Panc1 (cell line): Measurements from ENCODE around the gene PACSIN1. TPM values are rescaled to one million over a fixed set of nuclear protein-coding genes. Genes with fewer than 3 reads are reported as not detected.

Source experiments
- ATAC-seq: fragments of 200-7000 bp; cut with Tn5 transposase; 2 replicates; pipeline ENCODE4 v1.9.1; 2020; ENCODE audit warnings: mild to moderate bottlenecking, moderate library complexity
- BruUV-seq: library from RNA; stranded (reverse); fragments of 400-500 nt; replicated peaks from 2 replicates; lab custom pipeline; 2021; lab: Mats Ljungman, UMichigan
- CTCF ChIA-PET: fragments of 300-600 bp; sonication (Branson Sonifier 250); formaldehyde crosslinking; loops from one replicate; lab custom pipeline; 2022; ENCODE audit warnings: antibody characterized with exemption; lab: Charles Lee
- POLR2A ChIA-PET: fragments of 300-600 bp; sonication (Branson Sonifier 250); formaldehyde crosslinking; loops from one replicate; lab custom pipeline; 2022; ENCODE audit warnings: antibody characterized with exemption; lab: Charles Lee
- DNase-seq: peaks from one replicate; pipeline ENCODE4 v3.0.0-alpha.2; 2010; ENCODE audit warnings: low read depth, low spot score
- H3K27ac ChIP-seq: 2 replicates; pipeline ENCODE4 v1.5.1; 2011; ENCODE audit warnings: mild to moderate bottlenecking, low read length, inconsistent platforms
- H3K27me3 ChIP-seq: fragments of 200-500 bp; sonication (Bioruptor generic); 2 replicates; pipeline ENCODE4 v1.6.0; 2014; ENCODE audit warnings: low read length, inconsistent platforms; ENCODE audit not compliant: control insufficient read depth, insufficient read depth
- H3K36me3 ChIP-seq: fragments of 200-500 bp; sonication (Bioruptor generic); 2 replicates; pipeline ENCODE4 v1.5.1; 2014; ENCODE audit warnings: inconsistent platforms, mild to moderate bottlenecking, low read length, moderate library complexity; ENCODE audit not compliant: control insufficient read depth, insufficient read depth
- H3K4me1 ChIP-seq: 2 replicates; pipeline ENCODE4 v1.5.1; 2011; ENCODE audit warnings: inconsistent platforms, mild to moderate bottlenecking, low read length, moderate library complexity; ENCODE audit not compliant: control insufficient read depth, insufficient read depth
- H3K4me3 ChIP-seq, 2 experiments: 2 replicates each; pipeline ENCODE4 v1.5.1; 2011 to 2012; ENCODE audit warnings: low read depth in 2 of 2, low read length in 2 of 2, mild to moderate bottlenecking in 2 of 2, inconsistent platforms in 1 of 2, moderate library complexity in 1 of 2
- H3K9me3 ChIP-seq: fragments of 200-500 bp; sonication (Bioruptor generic); 2 replicates; pipeline ENCODE4 v1.5.1; 2014; ENCODE audit warnings: low read depth, mild to moderate bottlenecking, inconsistent platforms, low read length, moderate library complexity; ENCODE audit not compliant: control insufficient read depth, insufficient read depth
- POLR2AphosphoS5 ChIP-seq: IDR thresholded peaks from 2 replicates; pipeline ENCODE4 v1.6.1; 2012; ENCODE audit warnings: mild to moderate bottlenecking, low read depth, low read length, moderate library complexity
- SIN3A ChIP-seq: IDR thresholded peaks from 2 replicates; pipeline ENCODE4 v1.6.1; 2012; ENCODE audit warnings: low read depth, mild to moderate bottlenecking, low read length, moderate library complexity, borderline replicate concordance; ENCODE audit not compliant: insufficient read depth
- TCF7L2 ChIP-seq: IDR thresholded peaks from 2 replicates; pipeline ENCODE4 v1.6.1; 2011; ENCODE audit warnings: mild to moderate bottlenecking, low read depth, low read length, inconsistent platforms
- in situ Hi-C: cut with HindIII; loops from 2 replicates; pipeline ENCODE4 v1.10.0; 2016; ENCODE audit warnings: low sequenced_read_pairs, low pct_unique_long_range_greater_than_20kb
- intact Hi-C: fragments of 100-400 bp; cut with micrococcal nuclease; formaldehyde crosslinking; loops from one replicate; pipeline ENCODE4 v1.10.0; 2022; ENCODE audit not compliant: unreplicated experiment
- total RNA-seq: library from RNA; stranded (reverse); gene quantifications from one replicate; pipeline ENCODE4 v1.2.1, GENCODE V29; 2021; ENCODE audit not compliant: unreplicated experiment
- TF ChIP-seq, protein P1 (sequence below): fragments of 450-650 bp; IDR thresholded peaks from 2 replicates; pipeline ENCODE4 v1.5.1; 2017; ENCODE audit warnings: mild to moderate bottlenecking
- TF ChIP-seq, protein P2 (sequence below), 2 experiments: IDR thresholded peaks; 2 replicates each; pipeline ENCODE4 v1.6.1; 2011 to 2012; ENCODE audit warnings: low read depth in 2 of 2, control low read depth in 1 of 2, low read length in 1 of 2, mild to moderate bottlenecking in 1 of 2, moderate library complexity in 1 of 2; ENCODE audit not compliant: insufficient read depth in 1 of 2

Gene PACSIN1
- total RNA-seq, 1 experiment from 2014 or later, result 0.18 TPM

GRCh38 chr6:34436803-34437643 lies 28.9 kb upstream of the PACSIN1 start:
- Histone ChIP-seq H3K27me3 (no peaks in the 10 kb centered on the region), H3K27ac (no peak overlapping the region), H3K9me3 (peaks cover 3% of the 10 kb centered on the region; the same call in 1 of the 2 replicates), H3K4me1 (no peaks in the 10 kb centered on the region), H3K36me3 (no peaks in the 10 kb centered on the region), H3K4me3 (no peak overlapping the region)
- ATAC-seq (no peak), DNase-seq (no peak)
- in situ Hi-C loops (no loop called here), intact Hi-C loops (no loop called here)
- POLR2A ChIA-PET, result no interaction called here
- CTCF ChIA-PET, result no interaction called here
- TF ChIP-seq, protein P1, sequence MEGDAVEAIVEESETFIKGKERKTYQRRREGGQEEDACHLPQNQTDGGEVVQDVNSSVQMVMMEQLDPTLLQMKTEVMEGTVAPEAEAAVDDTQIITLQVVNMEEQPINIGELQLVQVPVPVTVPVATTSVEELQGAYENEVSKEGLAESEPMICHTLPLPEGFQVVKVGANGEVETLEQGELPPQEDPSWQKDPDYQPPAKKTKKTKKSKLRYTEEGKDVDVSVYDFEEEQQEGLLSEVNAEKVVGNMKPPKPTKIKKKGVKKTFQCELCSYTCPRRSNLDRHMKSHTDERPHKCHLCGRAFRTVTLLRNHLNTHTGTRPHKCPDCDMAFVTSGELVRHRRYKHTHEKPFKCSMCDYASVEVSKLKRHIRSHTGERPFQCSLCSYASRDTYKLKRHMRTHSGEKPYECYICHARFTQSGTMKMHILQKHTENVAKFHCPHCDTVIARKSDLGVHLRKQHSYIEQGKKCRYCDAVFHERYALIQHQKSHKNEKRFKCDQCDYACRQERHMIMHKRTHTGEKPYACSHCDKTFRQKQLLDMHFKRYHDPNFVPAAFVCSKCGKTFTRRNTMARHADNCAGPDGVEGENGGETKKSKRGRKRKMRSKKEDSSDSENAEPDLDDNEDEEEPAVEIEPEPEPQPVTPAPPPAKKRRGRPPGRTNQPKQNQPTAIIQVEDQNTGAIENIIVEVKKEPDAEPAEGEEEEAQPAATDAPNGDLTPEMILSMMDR, result no peak
- TF ChIP-seq SIN3A, result no peak
- TF ChIP-seq POLR2AphosphoS5, result no peak
- no peak for TF ChIP-seq TCF7L2
- TF ChIP-seq, protein P2, sequence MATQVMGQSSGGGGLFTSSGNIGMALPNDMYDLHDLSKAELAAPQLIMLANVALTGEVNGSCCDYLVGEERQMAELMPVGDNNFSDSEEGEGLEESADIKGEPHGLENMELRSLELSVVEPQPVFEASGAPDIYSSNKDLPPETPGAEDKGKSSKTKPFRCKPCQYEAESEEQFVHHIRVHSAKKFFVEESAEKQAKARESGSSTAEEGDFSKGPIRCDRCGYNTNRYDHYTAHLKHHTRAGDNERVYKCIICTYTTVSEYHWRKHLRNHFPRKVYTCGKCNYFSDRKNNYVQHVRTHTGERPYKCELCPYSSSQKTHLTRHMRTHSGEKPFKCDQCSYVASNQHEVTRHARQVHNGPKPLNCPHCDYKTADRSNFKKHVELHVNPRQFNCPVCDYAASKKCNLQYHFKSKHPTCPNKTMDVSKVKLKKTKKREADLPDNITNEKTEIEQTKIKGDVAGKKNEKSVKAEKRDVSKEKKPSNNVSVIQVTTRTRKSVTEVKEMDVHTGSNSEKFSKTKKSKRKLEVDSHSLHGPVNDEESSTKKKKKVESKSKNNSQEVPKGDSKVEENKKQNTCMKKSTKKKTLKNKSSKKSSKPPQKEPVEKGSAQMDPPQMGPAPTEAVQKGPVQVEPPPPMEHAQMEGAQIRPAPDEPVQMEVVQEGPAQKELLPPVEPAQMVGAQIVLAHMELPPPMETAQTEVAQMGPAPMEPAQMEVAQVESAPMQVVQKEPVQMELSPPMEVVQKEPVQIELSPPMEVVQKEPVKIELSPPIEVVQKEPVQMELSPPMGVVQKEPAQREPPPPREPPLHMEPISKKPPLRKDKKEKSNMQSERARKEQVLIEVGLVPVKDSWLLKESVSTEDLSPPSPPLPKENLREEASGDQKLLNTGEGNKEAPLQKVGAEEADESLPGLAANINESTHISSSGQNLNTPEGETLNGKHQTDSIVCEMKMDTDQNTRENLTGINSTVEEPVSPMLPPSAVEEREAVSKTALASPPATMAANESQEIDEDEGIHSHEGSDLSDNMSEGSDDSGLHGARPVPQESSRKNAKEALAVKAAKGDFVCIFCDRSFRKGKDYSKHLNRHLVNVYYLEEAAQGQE (IDR thresholded peaks at IDR 0.05; ENCODE audit: insufficient read depth in 1 of 2, low read depth in 2 of 2, low read length in 1 of 2), result no peak
- no TSS peak for BruUV-seq

GRCh38 chr6:34437644-34437970 lies 28.3 kb upstream of the PACSIN1 start:
- no TSS peak for BruUV-seq
- Histone ChIP-seq H3K4me3 (no peak overlapping the region), H3K27me3 (no peaks in the 10 kb centered on the region), H3K4me1 (no peaks in the 10 kb centered on the region), H3K27ac (no peak overlapping the region), H3K36me3 (no peaks in the 10 kb centered on the region), H3K9me3 (peaks cover 3% of the 10 kb centered on the region; the same call in 1 of the 2 replicates)
- POLR2A ChIA-PET, result no interaction called here
- CTCF ChIA-PET, result no interaction called here
- no peak for DNase-seq
- in situ Hi-C loops (no loop called here), intact Hi-C loops (no loop called here)
- TF ChIP-seq, protein P1, result no peak
- TF ChIP-seq POLR2AphosphoS5, result no peak
- ATAC-seq, result no peak
